ENCODE data around the gene PLXNB3.

Gene PLXNB3

DNA sequence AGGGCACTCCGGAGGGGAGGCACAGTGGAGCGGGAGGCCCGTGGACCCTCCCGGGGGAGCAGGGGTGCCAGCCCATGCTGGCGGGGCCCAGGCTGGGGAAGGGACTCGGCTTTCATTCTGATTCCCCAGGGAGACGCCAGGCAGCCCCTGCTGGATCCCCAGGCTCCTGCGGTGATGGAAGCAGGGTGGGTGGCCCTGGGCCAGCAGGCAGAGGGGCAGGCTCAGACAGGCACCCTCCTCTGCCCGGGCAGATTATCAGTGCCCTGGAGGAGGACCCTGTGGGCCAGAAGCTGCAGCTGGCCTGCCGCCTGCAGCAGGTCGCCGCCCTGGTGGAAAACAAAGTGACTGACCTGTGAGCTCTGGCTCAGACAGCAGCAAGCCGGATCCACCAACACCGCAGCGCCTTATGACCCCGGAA is 14.6 kb downstream of the PLXNB3 start:
- Histone ChIP-seq H3K79me2 (ENCODE audit: insufficient read depth, low read length) (no peaks in the 10 kb centered on the region), H3K4me2 (ENCODE audit: low read depth, low read length, poor library complexity, severe bottlenecking) (no peak overlapping the region), H3K9ac (ENCODE audit: low read length) (no peak overlapping the region), H2AFZ (ENCODE audit: low read depth, low read length, severe bottlenecking) (no peak overlapping the region), H3K27ac (ENCODE audit: low read depth, low read length) (no peak overlapping the region), H3K27me3 (ENCODE audit: low read length) (no peaks in the 10 kb centered on the region), H3K36me3 (ENCODE audit: low read length) (no peaks in the 10 kb centered on the region), H3K4me3 (ENCODE audit: insufficient read depth, low read length, poor library complexity, severe bottlenecking) (no peak overlapping the region), H3F3A (ENCODE audit: insufficient read depth) (no peaks in the 10 kb centered on the region), H3K9me3 (ENCODE audit: insufficient read depth, low read length) (no peaks in the 10 kb centered on the region), H4K20me1 (ENCODE audit: low read depth, low read length) (no peaks in the 10 kb centered on the region; the same call in 1 of the 2 replicates), H3K9me2 (replicated peaks; ENCODE audit: insufficient read depth, low read length) (no peaks in the 10 kb centered on the region)
- TF ChIP-seq EZH2phosphoT487 (conservative IDR thresholded peaks at IDR 0.05; ENCODE audit: low read length): no peak
- TF ChIP-seq, protein P1, sequence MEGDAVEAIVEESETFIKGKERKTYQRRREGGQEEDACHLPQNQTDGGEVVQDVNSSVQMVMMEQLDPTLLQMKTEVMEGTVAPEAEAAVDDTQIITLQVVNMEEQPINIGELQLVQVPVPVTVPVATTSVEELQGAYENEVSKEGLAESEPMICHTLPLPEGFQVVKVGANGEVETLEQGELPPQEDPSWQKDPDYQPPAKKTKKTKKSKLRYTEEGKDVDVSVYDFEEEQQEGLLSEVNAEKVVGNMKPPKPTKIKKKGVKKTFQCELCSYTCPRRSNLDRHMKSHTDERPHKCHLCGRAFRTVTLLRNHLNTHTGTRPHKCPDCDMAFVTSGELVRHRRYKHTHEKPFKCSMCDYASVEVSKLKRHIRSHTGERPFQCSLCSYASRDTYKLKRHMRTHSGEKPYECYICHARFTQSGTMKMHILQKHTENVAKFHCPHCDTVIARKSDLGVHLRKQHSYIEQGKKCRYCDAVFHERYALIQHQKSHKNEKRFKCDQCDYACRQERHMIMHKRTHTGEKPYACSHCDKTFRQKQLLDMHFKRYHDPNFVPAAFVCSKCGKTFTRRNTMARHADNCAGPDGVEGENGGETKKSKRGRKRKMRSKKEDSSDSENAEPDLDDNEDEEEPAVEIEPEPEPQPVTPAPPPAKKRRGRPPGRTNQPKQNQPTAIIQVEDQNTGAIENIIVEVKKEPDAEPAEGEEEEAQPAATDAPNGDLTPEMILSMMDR (IDR thresholded peaks at IDR 0.05; ENCODE audit: insufficient read depth, low read length, poor library complexity, severe bottlenecking): no peak

DNA sequence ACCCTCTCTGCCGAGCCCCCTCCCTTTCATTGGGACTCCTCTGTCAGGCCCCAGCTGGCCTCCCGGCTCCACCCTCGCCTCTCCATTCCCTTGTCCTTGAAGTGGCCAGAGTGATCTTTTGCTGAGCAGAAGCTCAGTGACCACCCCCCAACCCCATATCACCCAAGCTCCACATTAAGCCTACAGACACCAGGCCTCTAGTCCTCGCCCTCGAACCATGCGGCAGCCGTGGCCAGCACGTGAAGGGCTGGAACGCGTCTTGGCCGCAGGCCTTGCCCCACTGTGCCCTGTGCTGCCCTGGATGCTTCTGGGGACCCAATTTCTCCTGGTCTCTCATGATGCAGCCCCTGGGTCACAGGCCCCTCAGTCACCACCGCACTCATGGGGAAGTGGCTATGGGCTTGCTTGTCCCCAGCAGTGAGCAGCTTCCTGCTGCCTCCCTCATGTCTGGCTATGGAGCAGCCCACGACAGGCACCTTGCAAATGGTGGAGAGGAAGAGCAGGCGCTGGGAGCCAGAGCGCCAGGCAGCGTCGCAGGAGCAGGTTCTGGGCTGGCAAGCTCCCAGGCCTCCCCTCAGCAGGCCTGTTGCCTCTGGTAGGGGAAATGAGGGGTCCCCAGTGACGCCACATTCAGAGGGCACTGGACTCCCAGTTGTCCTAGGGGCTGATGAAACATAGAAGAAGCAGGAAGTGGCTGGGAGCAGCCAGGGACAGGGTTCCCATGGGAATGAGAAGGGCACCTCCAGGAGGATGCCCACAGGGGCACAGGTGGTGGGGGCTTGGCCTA is 16.0 kb downstream of the PLXNB3 start:
- H3K9me3 ChIP-seq (ENCODE audit: insufficient read depth, low read length): no peaks in the 10 kb centered on the region
- H3K9ac ChIP-seq (ENCODE audit: low read length): no peak overlapping the region
- no peaks in the 10 kb centered on the region for H3K27me3 ChIP-seq (ENCODE audit: low read length)
- no peak overlapping the region for H2AFZ ChIP-seq (ENCODE audit: low read depth, low read length, severe bottlenecking)
- no peak overlapping the region for H3K27ac ChIP-seq (ENCODE audit: low read depth, low read length)
- H3K4me2 ChIP-seq (ENCODE audit: low read depth, low read length, poor library complexity, severe bottlenecking): no peak overlapping the region
- no peak overlapping the region for H3K4me3 ChIP-seq (ENCODE audit: insufficient read depth, low read length, poor library complexity, severe bottlenecking)
- H4K20me1 ChIP-seq (ENCODE audit: low read depth, low read length): no peaks in the 10 kb centered on the region; the same call in 1 of the 2 replicates
- no peaks in the 10 kb centered on the region for H3K79me2 ChIP-seq (ENCODE audit: insufficient read depth, low read length)
- no peaks in the 10 kb centered on the region for H3F3A ChIP-seq (ENCODE audit: insufficient read depth)
- no peaks in the 10 kb centered on the region for H3K36me3 ChIP-seq (ENCODE audit: low read length)
- TF ChIP-seq EZH2phosphoT487 (conservative IDR thresholded peaks at IDR 0.05; ENCODE audit: low read length): no peak
- TF ChIP-seq, protein P1 (IDR thresholded peaks at IDR 0.05; ENCODE audit: insufficient read depth, low read length, poor library complexity, severe bottlenecking): no peak
- H3K9me2 ChIP-seq (replicated peaks; ENCODE audit: insufficient read depth, low read length): no peaks in the 10 kb centered on the region

DNA sequence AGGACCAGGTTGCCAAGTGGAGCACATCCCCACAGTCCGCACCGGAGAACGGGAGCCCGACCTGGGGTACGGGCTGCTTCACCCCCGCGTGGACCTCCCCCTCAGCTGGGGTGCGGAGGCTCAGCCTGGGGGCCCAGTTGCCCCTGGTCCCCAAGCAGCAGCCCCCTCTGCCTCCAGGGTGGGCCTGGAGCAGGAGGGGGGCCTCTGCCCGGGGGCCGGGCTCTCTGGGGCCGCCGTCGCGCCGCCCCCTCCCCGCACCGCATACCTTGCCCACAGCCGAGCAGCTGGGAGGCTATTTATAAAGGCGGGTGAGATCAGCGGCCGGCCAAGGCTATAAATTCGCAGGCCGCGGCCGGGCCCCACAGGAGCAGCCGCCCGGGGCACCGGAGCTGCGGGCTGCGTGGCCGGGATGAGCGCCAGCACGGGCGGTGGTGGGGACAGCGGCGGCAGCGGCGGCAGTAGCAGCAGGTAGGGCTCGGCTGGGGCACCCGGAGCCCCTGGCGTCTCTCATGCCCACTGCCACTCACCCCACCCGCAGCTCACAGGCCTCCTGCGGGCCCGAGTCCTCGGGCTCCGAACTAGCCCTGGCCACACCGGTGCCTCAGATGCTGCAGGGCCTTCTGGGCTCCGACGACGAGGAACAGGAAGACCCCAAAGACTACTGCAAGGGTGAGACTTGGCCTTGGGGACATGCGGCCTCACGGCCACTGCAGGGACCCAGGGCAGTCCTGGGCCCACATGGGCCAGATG is 16.8 kb downstream of the PLXNB3 start, which contains the start of gene SRPK3:
Gene SRPK3 (plus strand): TSS at position 364 of the 750 bp plus-strand sequence. CDS start 46 bp downstream, at position 410.
- Histone ChIP-seq H3F3A (ENCODE audit: insufficient read depth) (no peaks in the 10 kb centered on the region), H4K20me1 (ENCODE audit: low read depth, low read length) (no peaks in the 10 kb centered on the region; the same call in 1 of the 2 replicates), H3K27ac (ENCODE audit: low read depth, low read length) (no peak within 1 kb of the TSS), H3K36me3 (ENCODE audit: low read length) (no peaks in the 10 kb centered on the region), H3K79me2 (ENCODE audit: insufficient read depth, low read length) (no peaks in the 10 kb centered on the region), H3K9me3 (ENCODE audit: insufficient read depth, low read length) (no peaks in the 10 kb centered on the region), H2AFZ (ENCODE audit: low read depth, low read length, severe bottlenecking) (no peak within 1 kb of the TSS), H3K9me2 (replicated peaks; ENCODE audit: insufficient read depth, low read length) (no peaks in the 10 kb centered on the region), H3K27me3 (ENCODE audit: low read length) (no peaks in the 10 kb centered on the region), H3K4me3 (ENCODE audit: insufficient read depth, low read length, poor library complexity, severe bottlenecking) (no peak within 1 kb of the TSS), H3K9ac (ENCODE audit: low read length) (no peak within 1 kb of the TSS), H3K4me2 (ENCODE audit: low read depth, low read length, poor library complexity, severe bottlenecking) (no peak within 1 kb of the TSS)
- TF ChIP-seq, protein P1 (IDR thresholded peaks at IDR 0.05; ENCODE audit: insufficient read depth, low read length, poor library complexity, severe bottlenecking): no peak
